Neural crest cell (in vitro differentiated cells): ENCODE measurements around the gene HDGFL2. TPM values are rescaled to one million over a fixed set of nuclear protein-coding genes. Genes with fewer than 3 reads are reported as not detected.

ENCODE experiments used
- DNase-seq: peaks from one replicate; pipeline ENCODE4 v3.0.0; 2021; ENCODE audit warnings: low read depth, mixed read lengths, low spot score
- H3K27ac Mint-ChIP-seq: one replicate; pipeline ENCODE4 v1.8.0; 2021; ENCODE audit warnings: mild to moderate bottlenecking, mixed read lengths; ENCODE audit not compliant: unreplicated experiment
- H3K27me3 Mint-ChIP-seq: 2 replicates; pipeline ENCODE4 v1.8.0; 2021; ENCODE audit warnings: low read depth, mild to moderate bottlenecking, mixed read lengths
- H3K36me3 Mint-ChIP-seq: 2 replicates; pipeline ENCODE4 v1.8.0; 2021; ENCODE audit warnings: low read depth, mild to moderate bottlenecking, mixed read lengths
- H3K4me1 Mint-ChIP-seq: 2 replicates; pipeline ENCODE4 v1.8.0; 2021; ENCODE audit warnings: mixed read lengths
- H3K4me3 Mint-ChIP-seq: one replicate; pipeline ENCODE4 v1.8.0; 2021; ENCODE audit warnings: mild to moderate bottlenecking, mixed read lengths
- H3K9me3 Mint-ChIP-seq: 2 replicates; pipeline ENCODE4 v1.8.0; 2021; ENCODE audit warnings: mixed read lengths
- CTCF ChIP-seq: fragments of 200-600 bp; sonication (generic); conservative IDR thresholded peaks from 2 replicates; pipeline ENCODE4 v1.5.0; 2021; ENCODE audit warnings: antibody characterized with exemption, mild to moderate bottlenecking
- total RNA-seq: library from RNA; stranded (reverse); gene quantifications from 2 replicates; pipeline ENCODE4 v1.2.1, GENCODE V29; 2021

The HDGFL2 gene
- total RNA-seq, 1 donor from 2014 or later, result 110 TPM

- no peaks in the 10 kb centered on the region for H3K4me1 Mint-ChIP-seq
- no peaks in the 10 kb centered on the region for H3K36me3 Mint-ChIP-seq
- peaks cover 2% of the 10 kb centered on the region for H3K27me3 Mint-ChIP-seq
- DNase-seq, result no peak
- TF ChIP-seq CTCF, result no peak
- H3K27ac Mint-ChIP-seq, result no peak overlapping the region
- no peak overlapping the region for H3K4me3 Mint-ChIP-seq
- no peaks in the 10 kb centered on the region for H3K9me3 Mint-ChIP-seq
Measured at GRCh38 chr19:4528843-4529242, 56.7 kb downstream of the HDGFL2 start.

GRCh38 chr19:4529924-4530522, 57.9 kb downstream of the HDGFL2 start:
- Mint-ChIP-seq H3K4me1 (no peaks in the 10 kb centered on the region), H3K9me3 (no peaks in the 10 kb centered on the region), H3K4me3 (no peak overlapping the region), H3K27me3 (peaks cover 2% of the 10 kb centered on the region), H3K36me3 (no peaks in the 10 kb centered on the region), H3K27ac (no peak overlapping the region)
- no peak for DNase-seq
- TF ChIP-seq CTCF, result no peak

- Mint-ChIP-seq H3K27ac (no peak overlapping the region), H3K27me3 (peaks cover 2% of the 10 kb centered on the region)
Measured at GRCh38 chr19:4531562-4532165, 59.6 kb downstream of the HDGFL2 start.

GRCh38 chr19:4533334-4533733, 61.2 kb downstream of the HDGFL2 start:
- Mint-ChIP-seq H3K9me3 (no peaks in the 10 kb centered on the region), H3K36me3 (no peaks in the 10 kb centered on the region), H3K4me3 (peak overlapping the region; percentile 0), H3K27ac (no peak overlapping the region), H3K4me1 (peaks cover 5% of the 10 kb centered on the region), H3K27me3 (peaks cover 2% of the 10 kb centered on the region)
- no peak for TF ChIP-seq CTCF
- DNase-seq, result no peak

More at GRCh38 chr19:4531562-4532165, 59.6 kb downstream of the HDGFL2 start:
- Mint-ChIP-seq H3K9me3 (no peaks in the 10 kb centered on the region), H3K36me3 (no peaks in the 10 kb centered on the region), H3K4me3 (no peak overlapping the region), H3K4me1 (peaks cover 5% of the 10 kb centered on the region)
- DNase-seq, result no peak
- TF ChIP-seq CTCF, result no peak

GRCh38 chr19:4533835-4534424, 61.8 kb downstream of the HDGFL2 start:
- Mint-ChIP-seq H3K4me1 (peaks cover 5% of the 10 kb centered on the region), H3K27me3 (peaks cover 2% of the 10 kb centered on the region), H3K4me3 (no peak overlapping the region), H3K9me3 (no peaks in the 10 kb centered on the region), H3K27ac (no peak overlapping the region), H3K36me3 (no peaks in the 10 kb centered on the region)
- DNase-seq, result no peak
- no peak for TF ChIP-seq CTCF
